Measurements from ENCODE around the gene WRAP53. TPM values are rescaled to one million over a fixed set of nuclear protein-coding genes. Genes with fewer than 3 reads are reported as not detected.

WRAP53 gene
- total RNA-seq, 4 donors from 2014 or later = 1.0 to 8.8 (median 6.2) TPM

- Histone ChIP-seq H3K4me1 (peaks cover 0 to 13% of the 10 kb centered on the region in 2 donors), H3K9me3 (no peaks in the 10 kb centered on the region), H3K36me3 (no peaks in the 10 kb centered on the region), H3K27me3 (no peaks in the 10 kb centered on the region), H3K4me3 (no peak overlapping the region), H3K27ac (no peak overlapping the region)
- DNase-seq = no peak
- TF ChIP-seq POLR2A (IDR thresholded peaks at IDR 0.05) (no peak), CTCF (IDR thresholded peaks at IDR 0.05) (no peak)
- intact Hi-C loops (cut with DNase I; ENCODE audit: low total_unique reads) = no loop called here
These were observed 20.8 kb downstream of the WRAP53 start for GRCh38 chr17:7709031-7709430.

- H3K4me1 ChIP-seq = peaks cover 0 to 2% of the 10 kb centered on the region in 2 donors
- H3K27me3 ChIP-seq = no peaks in the 10 kb centered on the region
- no peak overlapping the region for H3K27ac ChIP-seq
- TF ChIP-seq CTCF (IDR thresholded peaks at IDR 0.05) (no peak), POLR2A (IDR thresholded peaks at IDR 0.05) (no peak)
- DNase-seq = no peak
- no peak overlapping the region for H3K4me3 ChIP-seq
- H3K9me3 ChIP-seq = no peaks in the 10 kb centered on the region
- no peaks in the 10 kb centered on the region for H3K36me3 ChIP-seq
- intact Hi-C loops (cut with DNase I; ENCODE audit: low total_unique reads) = no loop called here
These were observed 22.0 kb downstream of the WRAP53 start for GRCh38 chr17:7710301-7710700.

- Histone ChIP-seq H3K36me3 (no peaks in the 10 kb centered on the region), H3K4me3 (no peak overlapping the region), H3K27ac (no peak overlapping the region), H3K4me1 (no peaks in the 10 kb centered on the region), H3K9me3 (no peaks in the 10 kb centered on the region), H3K27me3 (no peaks in the 10 kb centered on the region)
- TF ChIP-seq POLR2A (IDR thresholded peaks at IDR 0.05) (no peak), CTCF (IDR thresholded peaks at IDR 0.05) (no peak)
- intact Hi-C loops (cut with DNase I; ENCODE audit: low total_unique reads) = no loop called here
- DNase-seq = no peak
These were observed 22.9 kb downstream of the WRAP53 start for GRCh38 chr17:7711051-7711755.

- Histone ChIP-seq H3K36me3 (no peaks in the 10 kb centered on the region), H3K27ac (no peak overlapping the region), H3K4me3 (no peak overlapping the region), H3K4me1 (peaks cover 0 to 3% of the 10 kb centered on the region in 2 donors), H3K9me3 (no peaks in the 10 kb centered on the region), H3K27me3 (no peaks in the 10 kb centered on the region)
- TF ChIP-seq CTCF (IDR thresholded peaks at IDR 0.05) = no peak
- TF ChIP-seq POLR2A (IDR thresholded peaks at IDR 0.05) = no peak
- no peak for DNase-seq
- intact Hi-C loops (cut with DNase I; ENCODE audit: low total_unique reads) = no loop called here
These were observed 24.0 kb downstream of the WRAP53 start for GRCh38 chr17:7712111-7712771.

GRCh38 chr17:7713782-7714181, 25.5 kb downstream of the WRAP53 start:
- Histone ChIP-seq H3K4me1 (peaks cover 0 to 3% of the 10 kb centered on the region in 2 donors), H3K36me3 (no peaks in the 10 kb centered on the region), H3K9me3 (no peaks in the 10 kb centered on the region), H3K27me3 (no peaks in the 10 kb centered on the region), H3K4me3 (no peak overlapping the region), H3K27ac (no peak overlapping the region)
- TF ChIP-seq POLR2A (IDR thresholded peaks at IDR 0.05) (no peak), CTCF (IDR thresholded peaks at IDR 0.05) (no peak)
- DNase-seq = no peak
- intact Hi-C loops (cut with DNase I; ENCODE audit: low total_unique reads) = no loop called here

Data from uterus (tissue), 4 donors.